Hematopoietic multipotent progenitor cell treated with erythropoietin and hydrocortisone succinate and interleukin-3 and kit ligand, for 15 days (in vitro differentiated cells): ENCODE results near the gene ACRBP.

Source experiments
- DNase-seq: peaks from one replicate; pipeline ENCODE4 v3.0.0-alpha.2; 2015; ENCODE audit warnings: low spot score

The ACRBP gene

GRCh38 chr12:6647083-6647604 is at the start of gene ACRBP:
Gene ACRBP (minus strand): TSS chr12:6647432. CDS start chr12:6647366, 66 bp downstream.
- DNase-seq, result peak; percentile 74

- DNase-seq, result no peak
Observed at GRCh38 chr12:6695313-6696045, 48.2 kb upstream of the ACRBP start.

- no peak for DNase-seq
Observed at GRCh38 chr12:6694701-6695100, 47.5 kb upstream of the ACRBP start.

- DNase-seq, result no peak
Observed at GRCh38 chr12:6693832-6694355, 46.7 kb upstream of the ACRBP start.

GRCh38 chr12:6692888-6693287 is 45.7 kb upstream of the ACRBP start:
- DNase-seq, result no peak

- no peak for DNase-seq
Observed at GRCh38 chr12:6691473-6691872, 44.2 kb upstream of the ACRBP start.

- DNase-seq, result peak; percentile 98
Observed at GRCh38 chr12:6688999-6689882, 42.0 kb upstream of the ACRBP start, which contains the start of gene ZNF384. Gene ZNF384 (minus strand): TSS chr12:6689375. CDS start chr12:6679520, 9,855 bp downstream.

- DNase-seq, result no peak
Observed at GRCh38 chr12:6688543-6688998, 41.3 kb upstream of the ACRBP start.

- no peak for DNase-seq
Observed at GRCh38 chr12:6685814-6686213, 38.6 kb upstream of the ACRBP start.

GRCh38 chr12:6684609-6685008 is 37.4 kb upstream of the ACRBP start:
- peak; percentile 69 for DNase-seq

- DNase-seq, result no peak
Observed at GRCh38 chr12:6676962-6677361, 29.7 kb upstream of the ACRBP start.

- no peak for DNase-seq
Observed at GRCh38 chr12:6672143-6672542, 24.9 kb upstream of the ACRBP start.

GRCh38 chr12:6667559-6668210 is 20.5 kb upstream of the ACRBP start:
- DNase-seq, result no peak

GRCh38 chr12:6666211-6666610 is 19.0 kb upstream of the ACRBP start:
- no peak for DNase-seq

- no peak for DNase-seq
Observed at GRCh38 chr12:6664902-6665301, 17.7 kb upstream of the ACRBP start.

- DNase-seq, result peak; percentile 100
Observed at GRCh38 chr12:6662906-6663742, 15.9 kb upstream of the ACRBP start, which contains the start of gene ING4. Gene ING4 (minus strand): TSS chr12:6663119. CDS start chr12:6663101, 18 bp downstream.

GRCh38 chr12:6662602-6662905 is 15.3 kb upstream of the ACRBP start:
- DNase-seq, result no peak

GRCh38 chr12:6653987-6654386 is 6.8 kb upstream of the ACRBP start:
- no peak for DNase-seq

- DNase-seq, result no peak
Observed at GRCh38 chr12:6653342-6653741, 6.1 kb upstream of the ACRBP start.

GRCh38 chr12:6652391-6652790 is 5.2 kb upstream of the ACRBP start:
- no peak for DNase-seq

- no peak for DNase-seq
Observed at GRCh38 chr12:6650832-6651231, 3.6 kb upstream of the ACRBP start.
